RWPE2 (cell line): ENCODE measurements around the gene MAGEA3.
"Not testable (repeated sequence)": the region's sequence is repeated elsewhere in the genome, so short reads cannot be mapped to it uniquely, and the experiment has no call there.

Source experiments
- ATAC-seq: fragments of 200-7000 bp; cut with Tn5 transposase; 3 replicates; pipeline ENCODE4 v1.9.1; 2021; ENCODE audit warnings: low read depth
- DNase-seq: peaks from one replicate; pipeline ENCODE4 v3.0.0-alpha.2; 2020; ENCODE audit warnings: low spot score
- H3K27ac ChIP-seq: fragments of 450-650 bp; 2 replicates; pipeline ENCODE4 v1.5.1; 2017; ENCODE audit warnings: mild to moderate bottlenecking; ENCODE audit not compliant: poor library complexity, severe bottlenecking
- H3K27me3 ChIP-seq: fragments of 250-450 bp; sonication (Bioruptor Pico); 2 replicates; pipeline ENCODE4 v1.5.1; 2021; ENCODE audit warnings: mild to moderate bottlenecking, moderate library complexity; ENCODE audit not compliant: insufficient read depth, poor library complexity, severe bottlenecking
- H3K36me3 ChIP-seq: fragments of 250-450 bp; sonication (Bioruptor Pico); 2 replicates; pipeline ENCODE4 v1.5.1; 2020; ENCODE audit warnings: low read depth, mild to moderate bottlenecking, moderate library complexity
- H3K4me1 ChIP-seq: fragments of 250-450 bp; sonication (Bioruptor Pico); 2 replicates; pipeline ENCODE4 v1.5.1; 2021; ENCODE audit warnings: mild to moderate bottlenecking, moderate library complexity; ENCODE audit not compliant: insufficient read depth, poor library complexity, severe bottlenecking
- H3K4me3 ChIP-seq: fragments of 250-450 bp; sonication (Bioruptor Pico); 2 replicates; pipeline ENCODE4 v1.5.1; 2021; ENCODE audit warnings: mild to moderate bottlenecking, moderate library complexity; ENCODE audit not compliant: severe bottlenecking
- H3K9me3 ChIP-seq: fragments of 250-450 bp; sonication (Bioruptor Pico); 2 replicates; pipeline ENCODE4 v1.5.1; 2021; ENCODE audit warnings: mild to moderate bottlenecking, moderate library complexity; ENCODE audit not compliant: severe bottlenecking
- CTCF ChIP-seq: fragments of 450-650 bp; IDR thresholded peaks from one replicate; pipeline ENCODE4 v1.5.1; 2017; ENCODE audit warnings: mild to moderate bottlenecking, moderate library complexity; ENCODE audit not compliant: poor library complexity, severe bottlenecking

MAGEA3 gene

DNA sequence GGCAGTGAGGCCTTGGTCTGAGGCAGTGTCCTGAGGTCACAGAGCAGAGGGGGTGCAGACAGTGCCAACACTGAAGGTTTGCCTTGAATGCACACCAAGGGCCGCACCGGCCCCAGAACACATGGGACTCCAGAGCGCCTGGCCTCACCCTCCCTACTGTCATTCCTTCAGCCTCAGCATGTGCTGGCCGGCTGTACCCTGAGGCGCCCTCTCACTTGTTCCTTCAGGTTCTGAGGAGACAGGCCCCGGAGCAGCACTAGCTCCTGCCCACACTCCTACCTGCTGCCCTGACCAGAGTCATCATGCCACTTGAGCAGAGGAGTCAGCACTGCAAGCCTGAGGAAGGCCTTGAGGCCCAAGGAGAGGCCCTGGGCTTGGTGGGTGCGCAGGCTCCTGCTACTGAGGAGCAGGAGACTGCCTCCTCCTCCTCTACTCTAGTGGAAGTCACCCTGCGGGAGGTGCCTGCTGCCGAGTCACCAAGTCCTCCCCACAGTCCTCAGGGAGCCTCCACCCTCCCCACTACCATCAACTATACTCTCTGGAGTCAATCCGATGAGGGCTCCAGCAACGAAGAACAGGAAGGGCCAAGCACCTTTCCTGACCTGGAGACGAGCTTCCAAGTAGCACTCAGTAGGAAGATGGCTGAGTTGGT is 37.4 kb downstream of the MAGEA3 start:
- Histone ChIP-seq H3K4me1 (no peaks in the 10 kb centered on the region), H3K9me3 (no peaks in the 10 kb centered on the region), H3K27me3 (no peaks in the 10 kb centered on the region), H3K36me3 (no peaks in the 10 kb centered on the region), H3K27ac (no peak overlapping the region), H3K4me3 (no peak overlapping the region)
- ATAC-seq (no peak), DNase-seq (no peak)
- TF ChIP-seq CTCF: no peak

- H3K4me1 ChIP-seq, H3K4me3 ChIP-seq, H3K27ac ChIP-seq, DNase-seq, H3K9me3 ChIP-seq, ATAC-seq, H3K36me3 ChIP-seq, H3K27me3 ChIP-seq: not testable (repeated sequence)
Measured at GRCh38 chrX:152736528-152736927, 37.9 kb downstream of the MAGEA3 start.

DNA sequence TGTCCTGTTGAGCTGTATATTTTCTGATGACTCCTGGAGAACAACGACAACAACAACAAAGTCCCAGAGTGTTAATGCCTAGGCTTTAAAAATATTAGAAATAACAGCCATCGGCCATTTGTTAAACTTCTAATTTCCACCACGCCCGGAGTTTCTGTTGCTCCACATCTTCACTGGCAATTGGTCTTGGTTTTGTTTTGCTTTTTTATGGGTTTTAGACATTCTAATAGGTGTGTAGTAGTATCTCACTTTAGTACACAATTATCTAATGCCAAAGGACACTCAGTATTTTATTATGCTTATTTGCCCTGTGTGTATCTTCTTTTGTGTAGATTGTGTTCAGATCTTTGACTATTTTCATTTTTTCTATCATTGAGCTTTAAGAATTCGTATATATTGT is 40.0 kb downstream of the MAGEA3 start:
- ATAC-seq: no peak
- no peak for TF ChIP-seq CTCF
- Histone ChIP-seq H3K4me1 (no peaks in the 10 kb centered on the region), H3K27me3 (no peaks in the 10 kb centered on the region), H3K4me3 (no peak overlapping the region), H3K36me3 (no peaks in the 10 kb centered on the region), H3K9me3 (no peaks in the 10 kb centered on the region), H3K27ac (no peak overlapping the region)
- DNase-seq: no peak
